ENCODE measurements around the gene MAGI1. TPM values are rescaled to one million over a fixed set of nuclear protein-coding genes. Genes with fewer than 3 reads are reported as not detected.

The MAGI1 gene
- total and polyA plus RNA-seq, 2 donors (not counting 1 experiment from before 2014, with no cell fraction given): 15.7 to 23.7 TPM

- Histone ChIP-seq H2AFZ (ENCODE audit: low read length) (no peak overlapping the region), H3K27me3 (ENCODE audit: control insufficient read depth, insufficient read depth, low read length) (no peaks in the 10 kb centered on the region), H3K4me1 (ENCODE audit: control insufficient read depth, extremely low read depth, insufficient read depth, low read length) (peaks cover 4% of the 10 kb centered on the region), H3K9ac (ENCODE audit: insufficient read depth, low read length) (no peak overlapping the region), H3K36me3 (ENCODE audit: control insufficient read depth, insufficient read depth, low read length) (no peaks in the 10 kb centered on the region), H4K20me1 (ENCODE audit: control insufficient read depth, extremely low read depth, insufficient read depth, low read length) (no peaks in the 10 kb centered on the region), H3K4me2 (ENCODE audit: extremely low read depth, insufficient read depth, low read length) (no peak overlapping the region), H3K9me3 (ENCODE audit: control insufficient read depth, insufficient read depth, low read depth, low read length) (no peaks in the 10 kb centered on the region), H3K27ac (ENCODE audit: insufficient read depth, low read length) (no peak overlapping the region), H3K79me2 (ENCODE audit: control insufficient read depth, insufficient read depth, low read length) (no peaks in the 10 kb centered on the region), H3K4me3 (replicated peaks in 1 of 4; ENCODE audit: control extremely low read depth in 1 of 4, insufficient read depth in 1 of 4, low read depth in 3 of 4, low read length in 4 of 4) (no peak overlapping the region)
- TF ChIP-seq CTCF (conservative IDR thresholded peaks at IDR 0.05 in 1 of 2, IDR thresholded peaks at IDR 0.05 in 1 of 2; ENCODE audit: low read depth in 1 of 2, low read length in 2 of 2): no peak
- TF ChIP-seq EZH2 (IDR thresholded peaks at IDR 0.05; ENCODE audit: low read length, missing control alignments): no peak
- no peak for DNase-seq (ENCODE audit: low read depth in 2 of 2)
These were observed 310.6 kb downstream of the MAGI1 start for GRCh38 chr3:65728138-65728537.

- Histone ChIP-seq H3K9ac (ENCODE audit: insufficient read depth, low read length) (no peak overlapping the region), H3K4me3 (replicated peaks in 1 of 4; ENCODE audit: control extremely low read depth in 1 of 4, insufficient read depth in 1 of 4, low read depth in 3 of 4, low read length in 4 of 4) (no peak overlapping the region), H3K27ac (ENCODE audit: insufficient read depth, low read length) (no peak overlapping the region), H3K4me1 (ENCODE audit: control insufficient read depth, extremely low read depth, insufficient read depth, low read length) (no peaks in the 10 kb centered on the region), H3K27me3 (ENCODE audit: control insufficient read depth, insufficient read depth, low read length) (no peaks in the 10 kb centered on the region), H3K9me3 (ENCODE audit: control insufficient read depth, insufficient read depth, low read depth, low read length) (no peaks in the 10 kb centered on the region), H2AFZ (ENCODE audit: low read length) (no peak overlapping the region), H3K36me3 (ENCODE audit: control insufficient read depth, insufficient read depth, low read length) (no peaks in the 10 kb centered on the region), H3K4me2 (ENCODE audit: extremely low read depth, insufficient read depth, low read length) (no peak overlapping the region), H3K79me2 (ENCODE audit: control insufficient read depth, insufficient read depth, low read length) (no peaks in the 10 kb centered on the region), H4K20me1 (ENCODE audit: control insufficient read depth, extremely low read depth, insufficient read depth, low read length) (no peaks in the 10 kb centered on the region)
- no peak for TF ChIP-seq CTCF (conservative IDR thresholded peaks at IDR 0.05 in 1 of 2, IDR thresholded peaks at IDR 0.05 in 1 of 2; ENCODE audit: low read depth in 1 of 2, low read length in 2 of 2)
- TF ChIP-seq EZH2 (IDR thresholded peaks at IDR 0.05; ENCODE audit: low read length, missing control alignments): no peak
- DNase-seq (ENCODE audit: low read depth in 2 of 2): no peak
These were observed 314.7 kb downstream of the MAGI1 start for GRCh38 chr3:65723985-65724384.

- Histone ChIP-seq H3K4me1 (ENCODE audit: control insufficient read depth, extremely low read depth, insufficient read depth, low read length) (no peaks in the 10 kb centered on the region), H3K9ac (ENCODE audit: insufficient read depth, low read length) (no peak overlapping the region), H3K36me3 (ENCODE audit: control insufficient read depth, insufficient read depth, low read length) (no peaks in the 10 kb centered on the region), H3K4me3 (replicated peaks in 1 of 4; ENCODE audit: control extremely low read depth in 1 of 4, insufficient read depth in 1 of 4, low read depth in 3 of 4, low read length in 4 of 4) (no peak overlapping the region), H2AFZ (ENCODE audit: low read length) (no peak overlapping the region), H4K20me1 (ENCODE audit: control insufficient read depth, extremely low read depth, insufficient read depth, low read length) (no peaks in the 10 kb centered on the region), H3K27ac (ENCODE audit: insufficient read depth, low read length) (no peak overlapping the region), H3K27me3 (ENCODE audit: control insufficient read depth, insufficient read depth, low read length) (no peaks in the 10 kb centered on the region), H3K4me2 (ENCODE audit: extremely low read depth, insufficient read depth, low read length) (no peak overlapping the region), H3K9me3 (ENCODE audit: control insufficient read depth, insufficient read depth, low read depth, low read length) (no peaks in the 10 kb centered on the region), H3K79me2 (ENCODE audit: control insufficient read depth, insufficient read depth, low read length) (no peaks in the 10 kb centered on the region)
- TF ChIP-seq CTCF (conservative IDR thresholded peaks at IDR 0.05 in 1 of 2, IDR thresholded peaks at IDR 0.05 in 1 of 2; ENCODE audit: low read depth in 1 of 2, low read length in 2 of 2) (no peak), EZH2 (IDR thresholded peaks at IDR 0.05; ENCODE audit: low read length, missing control alignments) (no peak)
- DNase-seq (ENCODE audit: low read depth in 2 of 2): no peak
These were observed 315.7 kb downstream of the MAGI1 start for GRCh38 chr3:65723011-65723410.
